Activated B cell treated with CpG ODN at 0.5 μM for 24 hours (primary cell): ENCODE measurements around the gene ANGPTL4. TPM values are rescaled to one million over a fixed set of nuclear protein-coding genes. Genes with fewer than 3 reads are reported as not detected.
A peak's percentile ranks its signal among the peaks of the same experiment; 100 is the strongest.
"Not testable (repeated sequence)": the region's sequence is repeated elsewhere in the genome, so short reads cannot be mapped to it uniquely, and the experiment has no call there.

Experiments
- ATAC-seq: fragments of 200-7000 bp; cut with Tn5 transposase; one replicate; pipeline ENCODE4 v1.10.0; 2021; ENCODE audit warnings: low read depth, mild to moderate bottlenecking, moderate library complexity
- CTCF ChIA-PET: fragments of 350-600 bp; sonication (Branson Sonifier 250); formaldehyde crosslinking; loops from one replicate; lab custom pipeline; 2021; ENCODE audit warnings: antibody characterized with exemption; lab: Charles Lee
- POLR2A ChIA-PET: fragments of 350-600 bp; sonication (Branson Sonifier 250); formaldehyde crosslinking; loops from one replicate; lab custom pipeline; 2021; ENCODE audit warnings: antibody characterized with exemption; lab: Charles Lee
- DNase-seq: peaks from one replicate; pipeline ENCODE4 v3.0.0; 2022
- H3K27ac Mint-ChIP-seq: one replicate; pipeline ENCODE4 v1.8.0; 2020; ENCODE audit warnings: mixed read lengths
- H3K27me3 Mint-ChIP-seq: one replicate; pipeline ENCODE4 v1.8.0; 2021; ENCODE audit warnings: mixed read lengths
- H3K36me3 Mint-ChIP-seq: one replicate; pipeline ENCODE4 v1.8.0; 2021; ENCODE audit warnings: low read depth, mixed read lengths
- H3K4me1 Mint-ChIP-seq: one replicate; pipeline ENCODE4 v1.8.0; 2021; ENCODE audit warnings: mixed read lengths
- H3K4me3 Mint-ChIP-seq: one replicate; pipeline ENCODE4 v1.8.0; 2020; ENCODE audit warnings: mild to moderate bottlenecking, mixed read lengths
- H3K9me3 Mint-ChIP-seq: one replicate; pipeline ENCODE4 v1.8.0; 2020; ENCODE audit warnings: mixed read lengths
- intact Hi-C: fragments of 100-400 bp; cut with micrococcal nuclease; formaldehyde crosslinking; loops from one replicate; pipeline ENCODE4 v1.15.1; 2024
- total RNA-seq: library from RNA; stranded (reverse); gene quantifications from 2 replicates; pipeline ENCODE4 v1.2.3, GENCODE V29; 2022
- TF ChIP-seq, protein P1 (sequence below): fragments of 200-600 bp; IDR thresholded peaks from one replicate; pipeline ENCODE4 v1.8.0; 2022; ENCODE audit warnings: antibody characterized with exemption, mild to moderate bottlenecking

ANGPTL4 gene
- total RNA-seq, 1 donor from 2014 or later = not detected

DNA sequence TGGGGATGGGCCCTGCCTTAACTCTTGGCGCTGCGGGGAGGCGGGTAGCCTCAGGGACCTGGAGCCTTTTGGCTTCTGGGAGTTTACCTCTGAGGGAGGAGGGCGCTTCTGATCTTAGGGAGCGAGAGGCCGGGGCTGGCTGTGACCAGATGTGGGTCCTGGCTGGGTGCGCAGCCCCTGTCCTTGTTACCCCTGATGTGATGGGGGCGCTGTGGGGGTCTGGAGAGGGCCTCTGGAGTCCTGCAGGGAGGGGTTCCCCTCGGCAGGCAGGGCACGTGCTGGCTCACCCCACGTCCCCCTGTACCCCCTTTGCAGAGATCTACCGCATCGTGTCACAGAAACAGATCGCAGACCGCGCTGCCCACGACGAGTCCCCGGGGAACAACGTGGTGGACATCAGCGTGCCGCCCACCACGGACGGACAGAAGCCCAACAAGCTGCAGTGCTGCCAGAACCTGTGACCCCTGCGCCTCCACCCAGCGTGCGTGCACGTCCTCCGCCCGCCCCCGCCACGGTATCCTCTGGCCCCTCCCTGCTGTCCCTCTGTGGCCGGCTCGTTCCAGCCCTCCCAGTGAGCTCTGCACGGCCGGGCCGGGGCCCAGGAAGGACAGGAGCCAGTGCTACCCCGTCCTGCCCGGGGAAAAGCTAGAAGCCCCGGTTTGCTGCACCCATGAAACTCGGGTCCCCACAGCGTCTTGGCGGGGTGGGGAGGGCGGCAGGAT lies 39.3 kb downstream of the ANGPTL4 start:
- ATAC-seq (no peak), DNase-seq (no peak)
- no peaks in the 10 kb centered on the region for H3K9me3 Mint-ChIP-seq
- TF ChIP-seq, protein P1, sequence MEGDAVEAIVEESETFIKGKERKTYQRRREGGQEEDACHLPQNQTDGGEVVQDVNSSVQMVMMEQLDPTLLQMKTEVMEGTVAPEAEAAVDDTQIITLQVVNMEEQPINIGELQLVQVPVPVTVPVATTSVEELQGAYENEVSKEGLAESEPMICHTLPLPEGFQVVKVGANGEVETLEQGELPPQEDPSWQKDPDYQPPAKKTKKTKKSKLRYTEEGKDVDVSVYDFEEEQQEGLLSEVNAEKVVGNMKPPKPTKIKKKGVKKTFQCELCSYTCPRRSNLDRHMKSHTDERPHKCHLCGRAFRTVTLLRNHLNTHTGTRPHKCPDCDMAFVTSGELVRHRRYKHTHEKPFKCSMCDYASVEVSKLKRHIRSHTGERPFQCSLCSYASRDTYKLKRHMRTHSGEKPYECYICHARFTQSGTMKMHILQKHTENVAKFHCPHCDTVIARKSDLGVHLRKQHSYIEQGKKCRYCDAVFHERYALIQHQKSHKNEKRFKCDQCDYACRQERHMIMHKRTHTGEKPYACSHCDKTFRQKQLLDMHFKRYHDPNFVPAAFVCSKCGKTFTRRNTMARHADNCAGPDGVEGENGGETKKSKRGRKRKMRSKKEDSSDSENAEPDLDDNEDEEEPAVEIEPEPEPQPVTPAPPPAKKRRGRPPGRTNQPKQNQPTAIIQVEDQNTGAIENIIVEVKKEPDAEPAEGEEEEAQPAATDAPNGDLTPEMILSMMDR = no peak
- peaks cover 2% of the 10 kb centered on the region for H3K4me1 Mint-ChIP-seq
- H3K4me3 Mint-ChIP-seq = no peak overlapping the region
- ChIA-PET CTCF (no interaction called here), POLR2A (interaction anchor here (0.6 to 0.7 kb wide), 2 partner anchors 129 to 136 kb away, joined by 3 read pairs; no protein-coding TSS in a partner anchor)
- no peak overlapping the region for H3K27ac Mint-ChIP-seq
- H3K36me3 Mint-ChIP-seq = peaks cover 51% of the 10 kb centered on the region
- no peaks in the 10 kb centered on the region for H3K27me3 Mint-ChIP-seq
- intact Hi-C loops = no loop called here

DNA sequence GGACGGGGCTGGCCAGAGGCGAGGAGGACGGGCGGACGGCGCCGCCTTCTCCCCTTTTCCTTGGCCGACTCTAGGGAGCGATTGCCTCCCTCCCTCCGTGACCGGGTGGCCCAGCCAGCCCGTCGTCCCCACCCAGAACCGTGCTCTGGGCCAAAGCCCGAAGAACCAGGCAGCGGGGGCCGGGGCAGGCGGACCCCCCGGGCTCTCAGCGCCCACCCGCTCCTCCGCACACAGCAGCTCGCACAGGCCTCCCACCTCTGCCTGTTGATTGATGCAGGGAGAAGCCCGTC lies 39.8 kb downstream of the ANGPTL4 start:
- Mint-ChIP-seq H3K36me3 (peaks cover 50% of the 10 kb centered on the region), H3K9me3 (no peaks in the 10 kb centered on the region), H3K4me1 (peaks cover 2% of the 10 kb centered on the region), H3K4me3 (no peak overlapping the region), H3K27me3 (no peaks in the 10 kb centered on the region), H3K27ac (no peak overlapping the region)
- DNase-seq (no peak), ATAC-seq (no peak)
- intact Hi-C loops = no loop called here
- TF ChIP-seq, protein P1 = no peak
- CTCF ChIA-PET = no interaction called here
- POLR2A ChIA-PET = interaction anchor here (0.6 to 0.7 kb wide), 2 partner anchors 129 to 136 kb away, joined by 3 read pairs; no protein-coding TSS in a partner anchor

DNA sequence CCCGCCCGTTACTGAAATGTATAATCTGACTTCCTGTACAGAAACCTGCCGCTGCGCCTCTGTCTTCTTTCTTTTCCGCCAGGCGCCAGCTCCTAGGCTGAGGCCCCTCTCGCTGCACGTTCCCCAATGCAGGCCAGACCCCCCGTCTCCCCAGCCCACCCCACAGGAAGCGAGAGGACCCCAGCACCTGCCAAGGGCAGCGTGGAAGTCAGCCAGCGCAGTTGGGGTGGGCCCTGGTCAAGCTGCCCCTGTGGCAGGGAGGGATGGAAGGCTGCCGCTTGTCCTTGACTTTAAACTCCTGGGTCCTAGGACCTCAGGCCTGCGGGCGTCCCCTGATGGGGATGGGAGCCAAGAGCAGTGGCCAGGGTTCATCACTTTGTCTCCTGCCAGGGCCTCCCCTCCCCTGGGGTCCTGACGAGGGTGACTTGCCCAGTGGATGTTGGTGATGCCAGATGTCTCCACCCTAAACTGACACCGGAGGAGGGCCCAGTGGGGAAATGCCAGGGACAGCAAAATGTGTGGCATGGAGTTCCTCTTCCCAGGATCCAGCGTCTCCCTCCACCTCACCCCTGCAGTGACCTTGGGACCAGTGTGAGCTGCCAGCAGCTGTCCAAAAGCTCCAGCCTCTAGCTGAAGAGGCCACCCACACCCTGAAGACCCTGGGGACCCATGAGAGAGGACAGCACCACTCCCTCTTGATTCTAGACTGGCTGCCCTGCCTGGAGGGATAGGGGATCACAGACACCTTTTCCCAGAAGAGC lies 40.6 kb downstream of the ANGPTL4 start:
- Mint-ChIP-seq H3K4me1 (no peaks in the 10 kb centered on the region), H3K27me3 (no peaks in the 10 kb centered on the region), H3K36me3 (peaks cover 45% of the 10 kb centered on the region), H3K9me3 (no peaks in the 10 kb centered on the region), H3K27ac (no peak overlapping the region), H3K4me3 (no peak overlapping the region)
- CTCF ChIA-PET = no interaction called here
- intact Hi-C loops = no loop called here
- POLR2A ChIA-PET = interaction anchor here (1.1 kb wide), 1 partner anchor 40 kb away, joined by 3 read pairs; the partner anchor contains the start of gene HNRNPM
- TF ChIP-seq, protein P1 = no peak
- DNase-seq = no peak
- no peak for ATAC-seq

DNA sequence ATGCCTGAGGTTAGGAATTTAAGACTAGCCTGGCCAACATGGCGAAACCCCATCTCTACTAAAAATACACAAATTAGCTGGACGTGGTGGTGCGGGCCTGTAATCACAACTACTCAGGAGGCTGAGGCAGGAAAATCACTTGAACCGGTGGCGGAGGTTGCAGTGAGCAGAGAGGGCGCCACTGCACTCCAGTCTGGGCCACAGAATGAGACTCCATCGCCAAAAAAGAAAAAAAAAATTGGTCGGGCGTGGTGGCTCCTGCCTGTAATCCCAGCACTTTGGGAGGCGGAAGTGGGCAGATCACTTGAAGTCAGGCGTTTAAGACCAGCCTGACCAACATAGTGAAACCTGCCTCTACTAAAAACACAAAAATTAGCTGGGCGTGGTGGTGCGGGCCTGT lies 46.8 kb downstream of the ANGPTL4 start:
- H3K4me1 Mint-ChIP-seq, intact Hi-C loops, H3K9me3 Mint-ChIP-seq, H3K27ac Mint-ChIP-seq, ATAC-seq, H3K4me3 Mint-ChIP-seq, H3K27me3 Mint-ChIP-seq, H3K36me3 Mint-ChIP-seq, DNase-seq: not testable (repeated sequence)
- ChIA-PET POLR2A (interaction anchor here (0.6 to 1.0 kb wide), 3 partner anchors 100 to 175 kb away, joined by 3 to 7 read pairs (median 7); partner anchors contain the start of gene ZNF414), CTCF (interaction anchor here (2.5 kb wide), 1 partner anchor 95 kb away, joined by 9 read pairs; no protein-coding TSS in a partner anchor)

DNA sequence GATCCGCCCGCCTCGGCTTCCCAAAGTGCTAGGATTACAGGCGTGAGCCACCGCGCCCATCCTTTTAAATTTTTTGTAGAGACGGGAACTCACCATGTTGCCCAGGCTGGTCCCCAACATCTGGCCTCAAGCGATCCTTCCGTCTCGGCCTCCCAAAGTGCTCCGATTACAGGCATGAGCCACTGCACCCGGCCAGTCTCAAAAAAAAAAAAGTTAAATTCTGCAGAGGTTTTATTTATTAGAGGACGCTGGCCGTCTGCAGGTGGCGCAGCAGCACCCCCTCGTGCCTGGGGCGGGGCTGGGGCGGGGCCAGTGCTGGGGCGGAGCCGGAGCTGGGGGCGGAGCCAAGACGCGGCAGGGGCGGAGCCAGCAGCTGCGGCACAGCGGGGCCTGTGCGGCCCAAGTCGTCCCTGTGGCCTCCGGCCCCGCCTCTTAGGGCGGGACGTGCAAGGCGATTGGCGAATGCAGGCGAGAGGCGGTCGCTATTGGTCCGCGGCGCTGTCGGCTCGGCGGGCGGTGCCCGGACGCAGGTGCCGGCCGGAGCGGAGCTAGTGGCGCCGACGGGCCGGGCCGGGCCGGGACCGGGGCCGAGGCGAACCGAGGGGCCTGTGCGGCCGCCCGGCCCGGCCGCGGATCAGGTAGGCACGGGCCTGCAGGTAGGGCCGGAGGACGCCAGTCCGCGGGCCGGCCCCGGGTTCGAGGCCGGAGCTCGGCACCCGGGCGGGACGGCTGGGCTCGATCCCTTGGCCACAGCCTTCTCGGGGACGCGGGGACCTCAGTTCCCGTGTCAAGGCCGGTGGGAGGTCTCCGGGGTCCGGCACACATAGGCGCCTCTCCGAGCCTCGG lies 49.1 kb downstream of the ANGPTL4 start, which contains the start of gene MARCHF2:
TSS of gene MARCHF2 (plus strand) at position 523 of the 846 bp plus-strand sequence. CDS start 8,536 bp downstream, outside the sequence.
- DNase-seq = peak; percentile 96
- Mint-ChIP-seq H3K27ac (no peak within 1 kb of the TSS), H3K27me3 (no peaks in the 10 kb centered on the region), H3K36me3 (no peaks in the 10 kb centered on the region), H3K4me3 (peak within 1 kb of the TSS; percentile 70), H3K9me3 (no peaks in the 10 kb centered on the region), H3K4me1 (peaks cover 9% of the 10 kb centered on the region)
- peak; percentile 99 for ATAC-seq
- TF ChIP-seq, protein P1 = no peak
- intact Hi-C loops = loop anchor here (1.0 to 2.0 kb wide), 7 partner anchors 23 to 230 kb away; partner anchors contain the start of genes HNRNPM and RAB11B
- ChIA-PET CTCF (interaction anchor here (0.6 to 4.1 kb wide), 16 partner anchors 23 to 1074 kb away, joined by 3 to 44 read pairs (median 4); partner anchors contain the start of genes HNRNPM, MYO1F, RAB11B and ZNF414), POLR2A (interaction anchor here (0.7 to 4.7 kb wide), 14 partner anchors 8 to 202 kb away, joined by 3 to 56 read pairs (median 4); partner anchors contain the start of genes HNRNPM, MYO1F, NDUFA7 and RAB11B)
